HG02840 (cell line): Measurements from ENCODE around the gene HSPE1.
"Not testable (repeated sequence)": the region's sequence is repeated elsewhere in the genome, so short reads cannot be mapped to it uniquely, and the experiment has no call there.

Experiments
- ATAC-seq: cut with Tn5 transposase; IDR thresholded peaks from one replicate; pipeline ENCODE4 v1.9.1; 2021; ENCODE audit warnings: mild to moderate bottlenecking, moderate library complexity, moderate number of reproducible peaks; ENCODE audit not compliant: unreplicated experiment, low FRiP score

The HSPE1 gene

GRCh38 chr2:197499594-197500502, at the start of gene HSPE1, which contains the start of gene HSPD1:
Gene HSPE1, plus strand, starts transcription at chr2:197500379. Its CDS starts 58 bp downstream, at chr2:197500437.
Gene HSPD1, minus strand, starts transcription at chr2:197499840. Its CDS starts 992 bp downstream, at chr2:197498848.
- peak; percentile 88 for ATAC-seq

- no peak for ATAC-seq
Measured at GRCh38 chr2:197450465-197450864, 49.7 kb upstream of the HSPE1 start.

- ATAC-seq, result not testable (repeated sequence)
Measured at GRCh38 chr2:197450935-197451358, 49.2 kb upstream of the HSPE1 start.

GRCh38 chr2:197452754-197453122, 47.4 kb upstream of the HSPE1 start:
- ATAC-seq, result no peak

- peak; percentile 97 for ATAC-seq
Measured at GRCh38 chr2:197453123-197453913, 46.9 kb upstream of the HSPE1 start, which contains the start of gene COQ10B. Gene COQ10B, plus strand, starts transcription at chr2:197453552. Its CDS starts 9 bp downstream, at chr2:197453561.

GRCh38 chr2:197453914-197454398, 46.2 kb upstream of the HSPE1 start:
- peak; percentile 26 for ATAC-seq

- no peak for ATAC-seq
Measured at GRCh38 chr2:197454923-197455322, 45.3 kb upstream of the HSPE1 start.

- no peak for ATAC-seq
Measured at GRCh38 chr2:197455428-197455827, 44.8 kb upstream of the HSPE1 start.

GRCh38 chr2:197460649-197461048, 39.5 kb upstream of the HSPE1 start:
- ATAC-seq, result no peak

GRCh38 chr2:197461057-197461456, 39.1 kb upstream of the HSPE1 start:
- no peak for ATAC-seq

GRCh38 chr2:197464175-197464574, 36.0 kb upstream of the HSPE1 start:
- no peak for ATAC-seq

GRCh38 chr2:197472166-197472565, 28.0 kb upstream of the HSPE1 start:
- no peak for ATAC-seq

GRCh38 chr2:197477797-197478196, 22.4 kb upstream of the HSPE1 start:
- ATAC-seq, result no peak

- no peak for ATAC-seq
Measured at GRCh38 chr2:197480165-197481036, 19.8 kb upstream of the HSPE1 start.

GRCh38 chr2:197484248-197484647, 15.9 kb upstream of the HSPE1 start:
- not testable (repeated sequence) for ATAC-seq

GRCh38 chr2:197486175-197486574, 14.0 kb upstream of the HSPE1 start:
- no peak for ATAC-seq

GRCh38 chr2:197487385-197487784, 12.8 kb upstream of the HSPE1 start:
- ATAC-seq, result no peak

GRCh38 chr2:197495433-197496134, 4.6 kb upstream of the HSPE1 start:
- no peak for ATAC-seq

GRCh38 chr2:197496695-197497094, 3.5 kb upstream of the HSPE1 start:
- no peak for ATAC-seq
